Testis (tissue), 5 donors: ENCODE results near the gene IDI2. TPM values are rescaled to one million over a fixed set of nuclear protein-coding genes. Genes with fewer than 3 reads are reported as not detected.
A peak's percentile ranks its signal among the peaks of the same experiment; 100 is the strongest.

Experiments used
- DNase-seq: peaks from one replicate; pipeline ENCODE4 v3.0.0-alpha.2; 2019
- H3K27ac ChIP-seq, 2 donors: fragments of 200-600 bp; sonication (generic); one replicate each; pipeline ENCODE4 v1.5.1; 2019
- H3K27me3 ChIP-seq: fragments of 200-600 bp; sonication (generic); one replicate; pipeline ENCODE4 v1.5.1; 2019
- H3K36me3 ChIP-seq: fragments of 200-600 bp; sonication (generic); one replicate; pipeline ENCODE4 v1.5.1; 2017; ENCODE audit warnings: low read depth; ENCODE audit errors: missing control alignments
- H3K4me1 ChIP-seq: fragments of 200-600 bp; sonication (generic); one replicate; pipeline ENCODE4 v1.5.1; 2019
- H3K4me3 ChIP-seq, 2 donors: fragments of 200-600 bp; sonication (generic); one replicate each; pipeline ENCODE4 v1.5.1; 2017 to 2019
- H3K9me3 ChIP-seq: fragments of 200-600 bp; sonication (generic); one replicate; pipeline ENCODE4 v1.5.1; 2017
- POLR2A ChIP-seq: fragments of 450-650 bp; IDR thresholded peaks from one replicate; pipeline ENCODE4 v1.6.1; 2017; ENCODE audit warnings: antibody characterized with exemption, mild to moderate bottlenecking, moderate library complexity
- WGBS, 2 donors: methylation state at CpG; one replicate each; pipeline ENCODE4 v1.1.5; 2018; 5-methylcytosine and 5-hydroxymethylcytosine counted together
- intact Hi-C: fragments of 100-400 bp; cut with DNase I; formaldehyde crosslinking; loops from one replicate; pipeline ENCODE4 v1.15.1; 2023; ENCODE audit warnings: low total_unique reads
- long read RNA-seq, 2 donors: transcript quantifications; one replicate each; lab custom pipeline, GENCODE V29; 2026
- polyA plus RNA-seq: library from polyadenylated mRNA; stranded (reverse); fragments of 350-450 nt; fragmentation: Illumina TruSeq; extraction: RNeasy Lipid Tissue Mini Kit (QIAGEN cat#74804); gene quantifications from one replicate; pipeline ENCODE4 v1.2.3, GENCODE V29; 2014; ENCODE audit warnings: low read depth, low replicate concordance; ENCODE audit not compliant: insufficient read depth
- total RNA-seq, 2 donors: library from RNA; depleted of rRNA; stranded (reverse); fragments of >200 nt; gene quantifications; one replicate each; pipeline ENCODE4 v1.2.3, GENCODE V29; 2016
- TF ChIP-seq, protein P1 (sequence below), 3 experiments: fragments of 450-650 bp in 2 of 3; fragments of 200-600 bp in 1 of 3; sonication (generic) in 1 of 3; IDR thresholded peaks; one replicate each; pipeline ENCODE4 v1.5.1; 2016 to 2019; ENCODE audit warnings: antibody characterized with exemption in 3 of 3, mild to moderate bottlenecking in 2 of 3, moderate library complexity in 1 of 3

The IDI2 gene
- total RNA-seq, result 1 to 10 TPM in 1 of 2 donors, not detected in 1; 1.1 TPM
- 0.79 TPM for polyA plus RNA-seq
- long read RNA-seq, donor 1, result 0 reads
- long read RNA-seq, donor 2, result 0 reads

DNA sequence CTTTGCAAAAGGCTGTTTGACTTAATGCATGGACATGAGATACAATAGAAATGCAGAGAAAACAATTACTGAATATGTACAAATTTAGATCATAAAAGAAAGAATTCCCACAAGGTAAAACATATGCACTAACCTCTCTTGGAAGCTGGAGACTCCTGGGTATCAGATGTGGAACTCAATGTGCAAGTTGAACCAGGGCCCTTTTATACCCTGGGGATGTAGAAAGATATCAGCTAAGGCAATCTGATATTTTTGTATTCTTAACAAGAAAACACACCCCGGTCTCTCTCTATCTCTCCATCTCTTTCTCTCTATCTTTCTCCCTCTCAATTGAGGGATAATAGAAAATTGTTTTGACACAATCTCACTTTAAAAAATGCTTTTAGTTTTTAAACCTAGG is at the start of gene IDI2:
IDI2 (minus strand) TSS at position 177 of the 400 bp plus-strand sequence. CDS start 1,136 bp downstream, outside the sequence.
- Histone ChIP-seq H3K27ac (no peak within 1 kb of the TSS), H3K27me3 (no peaks in the 10 kb centered on the region), H3K9me3 (no peaks in the 10 kb centered on the region), H3K4me3 (no peak within 1 kb of the TSS), H3K36me3 (no peaks in the 10 kb centered on the region), H3K4me1 (no peaks in the 10 kb centered on the region)
- DNase-seq, result no peak
- intact Hi-C loops, result no loop called here
- TF ChIP-seq, protein P1, sequence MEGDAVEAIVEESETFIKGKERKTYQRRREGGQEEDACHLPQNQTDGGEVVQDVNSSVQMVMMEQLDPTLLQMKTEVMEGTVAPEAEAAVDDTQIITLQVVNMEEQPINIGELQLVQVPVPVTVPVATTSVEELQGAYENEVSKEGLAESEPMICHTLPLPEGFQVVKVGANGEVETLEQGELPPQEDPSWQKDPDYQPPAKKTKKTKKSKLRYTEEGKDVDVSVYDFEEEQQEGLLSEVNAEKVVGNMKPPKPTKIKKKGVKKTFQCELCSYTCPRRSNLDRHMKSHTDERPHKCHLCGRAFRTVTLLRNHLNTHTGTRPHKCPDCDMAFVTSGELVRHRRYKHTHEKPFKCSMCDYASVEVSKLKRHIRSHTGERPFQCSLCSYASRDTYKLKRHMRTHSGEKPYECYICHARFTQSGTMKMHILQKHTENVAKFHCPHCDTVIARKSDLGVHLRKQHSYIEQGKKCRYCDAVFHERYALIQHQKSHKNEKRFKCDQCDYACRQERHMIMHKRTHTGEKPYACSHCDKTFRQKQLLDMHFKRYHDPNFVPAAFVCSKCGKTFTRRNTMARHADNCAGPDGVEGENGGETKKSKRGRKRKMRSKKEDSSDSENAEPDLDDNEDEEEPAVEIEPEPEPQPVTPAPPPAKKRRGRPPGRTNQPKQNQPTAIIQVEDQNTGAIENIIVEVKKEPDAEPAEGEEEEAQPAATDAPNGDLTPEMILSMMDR (IDR thresholded peaks at IDR 0.05), result no peak
- no peak for TF ChIP-seq POLR2A
- 69 to 91% methylated on average over 1 of the region's 1 CpG for WGBS, 2 donors

GRCh38 chr10:1074748-1075308 is 49.2 kb upstream of the IDI2 start:
- Histone ChIP-seq H3K27ac (no peak overlapping the region), H3K4me3 (no peak overlapping the region), H3K9me3 (no peaks in the 10 kb centered on the region), H3K4me1 (no peaks in the 10 kb centered on the region), H3K36me3 (no peaks in the 10 kb centered on the region), H3K27me3 (no peaks in the 10 kb centered on the region)
- no peak for TF ChIP-seq POLR2A
- TF ChIP-seq, protein P1 (IDR thresholded peaks at IDR 0.05), result peak in 1 of 3 experiments; percentile 24
- no peak for DNase-seq
- WGBS, 2 donors, result 86 to 88% methylated on average over 18 of the region's 18 CpGs
- intact Hi-C loops, result no loop called here

DNA sequence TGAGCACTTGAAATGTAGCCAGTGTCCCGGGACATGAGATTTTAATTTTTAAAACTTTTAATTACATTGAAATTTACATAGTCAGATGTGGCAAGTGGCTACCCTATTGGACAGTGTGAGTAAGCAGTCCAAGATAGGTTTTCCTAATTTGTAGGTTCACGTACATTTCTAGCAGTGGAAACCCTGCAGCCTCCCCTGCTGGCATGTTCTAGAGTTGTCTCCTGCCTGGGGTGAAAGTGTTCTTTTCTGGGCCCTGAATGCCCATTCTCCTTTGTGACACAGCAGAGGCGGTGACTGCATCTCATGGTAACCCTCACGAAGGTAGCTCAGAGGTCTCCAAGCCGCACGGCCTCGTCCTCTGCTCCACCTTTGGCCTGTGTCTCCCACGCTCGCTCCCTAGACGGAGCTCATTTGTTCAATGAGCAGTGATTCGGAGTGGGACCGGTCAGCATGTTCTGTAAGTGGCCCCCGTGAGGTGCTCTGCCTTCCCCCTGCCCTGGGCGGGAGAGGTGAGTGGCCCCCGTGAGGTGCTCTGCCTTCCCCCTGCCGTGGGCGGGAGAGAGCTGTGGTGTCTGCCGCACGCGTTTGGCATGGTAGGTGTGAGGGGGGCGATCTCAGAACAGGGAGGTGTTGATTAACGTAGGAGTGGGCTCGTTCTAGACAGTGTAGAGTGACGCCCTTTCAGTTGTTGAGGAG is 48.5 kb upstream of the IDI2 start:
- Histone ChIP-seq H3K4me3 (no peak overlapping the region), H3K27ac (no peak overlapping the region), H3K4me1 (no peaks in the 10 kb centered on the region), H3K27me3 (no peaks in the 10 kb centered on the region), H3K36me3 (no peaks in the 10 kb centered on the region), H3K9me3 (no peaks in the 10 kb centered on the region)
- intact Hi-C loops, result no loop called here
- TF ChIP-seq, protein P1 (IDR thresholded peaks at IDR 0.05), result peak in 1 of 3 experiments; percentile 16
- TF ChIP-seq POLR2A, result no peak
- 87 to 94% methylated on average over 20 to 24 of the region's 24 CpGs for WGBS, 2 donors
- DNase-seq, result no peak

GRCh38 chr10:1070919-1071318 is 45.3 kb upstream of the IDI2 start:
- no peak overlapping the region for H3K4me3 ChIP-seq
- H3K27me3 ChIP-seq, result no peaks in the 10 kb centered on the region
- H3K27ac ChIP-seq, result no peak overlapping the region
- intact Hi-C loops, result no loop called here
- TF ChIP-seq, protein P1 (IDR thresholded peaks at IDR 0.05), result no peak
- TF ChIP-seq POLR2A, result no peak
- no peak for DNase-seq
- 90 to 94% methylated on average over 7 of the region's 7 CpGs for WGBS, 2 donors
- H3K36me3 ChIP-seq, result no peaks in the 10 kb centered on the region
- no peaks in the 10 kb centered on the region for H3K9me3 ChIP-seq
- no peaks in the 10 kb centered on the region for H3K4me1 ChIP-seq
